HepG2 (cell line): Measurements from ENCODE around the gene GIPC3. TPM values are rescaled to one million over a fixed set of nuclear protein-coding genes. Genes with fewer than 3 reads are reported as not detected.
A peak's percentile ranks its signal among the peaks of the same experiment; 100 is the strongest.

Experiments
- CEBPB ChIP-seq: IDR thresholded peaks from 2 replicates; pipeline ENCODE4 v1.6.1; 2011; ENCODE audit warnings: low read depth, low read length, improper control_type of control experiment, borderline replicate concordance
- FOXM1 ChIP-seq: sonication (generic); formaldehyde crosslinking; IDR thresholded peaks from 2 replicates; pipeline ENCODE4 v1.5.0; 2020; ENCODE audit warnings: missing genetic modification reagents
- HIC2 ChIP-seq: sonication (generic); formaldehyde crosslinking; IDR thresholded peaks from 2 replicates; pipeline ENCODE4 v1.9.0; 2022; ENCODE audit warnings: low read depth, missing genetic modification reagents
- HNRNPL ChIP-seq: fragments of 200-400 bp; formaldehyde crosslinking; IDR thresholded peaks from 2 replicates; pipeline ENCODE4 v1.6.1; 2017; ENCODE audit warnings: mild to moderate bottlenecking, low read depth, low read length
- HNRNPLL ChIP-seq: fragments of 200-400 bp; formaldehyde crosslinking; IDR thresholded peaks from 2 replicates; pipeline ENCODE4 v1.6.1; 2017; ENCODE audit warnings: mild to moderate bottlenecking, low read depth, low read length; ENCODE audit not compliant: poor library complexity, severe bottlenecking
- KLF11 ChIP-seq: IDR thresholded peaks from 2 replicates; pipeline ENCODE4 v1.6.1; 2016; ENCODE audit warnings: missing compliant biosample characterization
- KLF13 ChIP-seq: sonication (generic); formaldehyde crosslinking; IDR thresholded peaks from 2 replicates; pipeline ENCODE4 v1.4.0; 2020; ENCODE audit warnings: mild to moderate bottlenecking, missing genetic modification reagents
- NR2F1 ChIP-seq, 2 experiments: fragments of 450-650 bp in 1 of 2; formaldehyde crosslinking in 1 of 2; IDR thresholded peaks; 2 replicates each; pipeline versions ENCODE4 v1.5.0 to v1.6.1; 2016 to 2020; ENCODE audit warnings: mild to moderate bottlenecking in 1 of 2, missing compliant biosample characterization in 1 of 2, missing genetic modification reagents in 1 of 2, moderate library complexity in 1 of 2
- PATZ1 ChIP-seq: sonication (generic); formaldehyde crosslinking; IDR thresholded peaks from 2 replicates; pipeline ENCODE4 v1.4.0; 2020; ENCODE audit warnings: missing genetic modification reagents
- REST ChIP-seq, 2 experiments: IDR thresholded peaks; 2 replicates each; pipeline ENCODE4 v1.6.1; 2011 to 2012; ENCODE audit warnings: low read length in 2 of 2, borderline replicate concordance in 1 of 2, low read depth in 1 of 2, mild to moderate bottlenecking in 1 of 2, moderate library complexity in 1 of 2
- SIN3B ChIP-seq: fragments of 150-350 bp; IDR thresholded peaks from 2 replicates; pipeline ENCODE4 v1.6.1; 2014; ENCODE audit warnings: low read length
- SOX6 ChIP-seq, 2 experiments: fragments of 450-650 bp in 1 of 2; sonication (generic) in 1 of 2; formaldehyde crosslinking in 1 of 2; IDR thresholded peaks; 2 replicates each; pipeline versions ENCODE4 v1.4.0 to v1.6.1; 2017 to 2020; ENCODE audit warnings: antibody characterized with exemption in 1 of 2, mild to moderate bottlenecking in 1 of 2, missing genetic modification reagents in 1 of 2
- SP1 ChIP-seq, 2 experiments: fragments of 450-650 bp in 1 of 2; sonication (generic) in 1 of 2; formaldehyde crosslinking in 1 of 2; IDR thresholded peaks; 2 replicates each; pipeline versions ENCODE4 v1.4.0 to v1.6.1; 2016 to 2020; ENCODE audit warnings: missing genetic modification reagents in 1 of 2
- ZNF343 ChIP-seq: sonication (generic); formaldehyde crosslinking; IDR thresholded peaks from 2 replicates; pipeline ENCODE4 v1.4.0; 2020; ENCODE audit warnings: mild to moderate bottlenecking, missing genetic modification reagents
- ZNF572 ChIP-seq: sonication (generic); formaldehyde crosslinking; IDR thresholded peaks from 2 replicates; pipeline ENCODE4 v1.5.1; 2020; ENCODE audit warnings: mild to moderate bottlenecking, missing genetic modification reagents
- polyA plus RNA-seq, 8 experiments: library from polyadenylated mRNA; depleted of rRNA in 3 of 8; stranded (reverse) in 7 of 8; unstranded in 1 of 8; fragments of >200 nt; fragmentation: Illumina TruSeq in 4 of 8; extraction: Trizol in 4 of 8; gene quantifications; 2 replicates each; pipeline versions ENCODE4 v1.2.1 to v1.2.3, GENCODE V29; 2011 to 2016; ENCODE audit warnings: low read depth in 4 of 8, missing spikeins in 1 of 8, mixed read lengths in 1 of 8; ENCODE audit not compliant: insufficient read depth in 1 of 8
- total RNA-seq, 5 experiments: library from RNA; depleted of rRNA; stranded (reverse); fragments of >200 nt; fragmentation: Illumina TruSeq; extraction: Trizol; gene quantifications; 2 replicates each; pipeline ENCODE4 v1.2.3, GENCODE V29; 2016; ENCODE audit warnings: low read depth in 1 of 5
- TF ChIP-seq, protein P1 (sequence below): sonication (generic); formaldehyde crosslinking; IDR thresholded peaks from 2 replicates; pipeline ENCODE4 v1.4.0; 2020; ENCODE audit warnings: missing genetic modification reagents

GIPC3 gene
- total and polyA plus RNA-seq, 2 of the 13 experiments (the other 11 are each of a cell fraction or from before 2014, with no cell fraction given), result 0.05 TPM; not detected in 1

- TF ChIP-seq SP1 (IDR thresholded peaks at IDR 0.05), result peak; percentile 82
- TF ChIP-seq SP1 (CRISPR knock-in tag; IDR thresholded peaks at IDR 0.05), result peak; percentile 94
- TF ChIP-seq NR2F1 (CRISPR knock-in tag; IDR thresholded peaks at IDR 0.05), result no peak
- TF ChIP-seq SOX6 (IDR thresholded peaks at IDR 0.05), result no peak
- no peak for TF ChIP-seq SOX6 (CRISPR knock-in tag; IDR thresholded peaks at IDR 0.05)
- peak; percentile 25; the same call in 1 of the 2 replicates for TF ChIP-seq PATZ1
- no peak for TF ChIP-seq FOXM1 (CRISPR knock-in tag)
- TF ChIP-seq HNRNPLL, result no peak
- TF ChIP-seq CEBPB, result no peak
- TF ChIP-seq HNRNPL, result peak; percentile 89
- TF ChIP-seq REST (IDR thresholded peaks at IDR 0.05; ENCODE audit: borderline replicate concordance in 1 of 2, low read depth in 1 of 2, low read length in 2 of 2), result no peak
- no peak for TF ChIP-seq KLF11 (CRISPR knock-in tag)
- no peak for TF ChIP-seq ZNF572
- peak; percentile 59; the same call in 1 of the 2 replicates for TF ChIP-seq HIC2
- TF ChIP-seq SIN3B, result no peak
- no peak for TF ChIP-seq ZNF343 (CRISPR knock-in tag)
- TF ChIP-seq KLF13, result no peak
- TF ChIP-seq, protein P1, sequence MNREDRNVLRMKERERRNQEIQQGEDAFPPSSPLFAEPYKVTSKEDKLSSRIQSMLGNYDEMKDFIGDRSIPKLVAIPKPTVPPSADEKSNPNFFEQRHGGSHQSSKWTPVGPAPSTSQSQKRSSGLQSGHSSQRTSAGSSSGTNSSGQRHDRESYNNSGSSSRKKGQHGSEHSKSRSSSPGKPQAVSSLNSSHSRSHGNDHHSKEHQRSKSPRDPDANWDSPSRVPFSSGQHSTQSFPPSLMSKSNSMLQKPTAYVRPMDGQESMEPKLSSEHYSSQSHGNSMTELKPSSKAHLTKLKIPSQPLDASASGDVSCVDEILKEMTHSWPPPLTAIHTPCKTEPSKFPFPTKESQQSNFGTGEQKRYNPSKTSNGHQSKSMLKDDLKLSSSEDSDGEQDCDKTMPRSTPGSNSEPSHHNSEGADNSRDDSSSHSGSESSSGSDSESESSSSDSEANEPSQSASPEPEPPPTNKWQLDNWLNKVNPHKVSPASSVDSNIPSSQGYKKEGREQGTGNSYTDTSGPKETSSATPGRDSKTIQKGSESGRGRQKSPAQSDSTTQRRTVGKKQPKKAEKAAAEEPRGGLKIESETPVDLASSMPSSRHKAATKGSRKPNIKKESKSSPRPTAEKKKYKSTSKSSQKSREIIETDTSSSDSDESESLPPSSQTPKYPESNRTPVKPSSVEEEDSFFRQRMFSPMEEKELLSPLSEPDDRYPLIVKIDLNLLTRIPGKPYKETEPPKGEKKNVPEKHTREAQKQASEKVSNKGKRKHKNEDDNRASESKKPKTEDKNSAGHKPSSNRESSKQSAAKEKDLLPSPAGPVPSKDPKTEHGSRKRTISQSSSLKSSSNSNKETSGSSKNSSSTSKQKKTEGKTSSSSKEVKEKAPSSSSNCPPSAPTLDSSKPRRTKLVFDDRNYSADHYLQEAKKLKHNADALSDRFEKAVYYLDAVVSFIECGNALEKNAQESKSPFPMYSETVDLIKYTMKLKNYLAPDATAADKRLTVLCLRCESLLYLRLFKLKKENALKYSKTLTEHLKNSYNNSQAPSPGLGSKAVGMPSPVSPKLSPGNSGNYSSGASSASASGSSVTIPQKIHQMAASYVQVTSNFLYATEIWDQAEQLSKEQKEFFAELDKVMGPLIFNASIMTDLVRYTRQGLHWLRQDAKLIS (CRISPR knock-in tag), result no peak
Measured at GRCh38 chr19:3573858-3574637, 11.2 kb upstream of the GIPC3 start (continued).
